Smooth muscle cell (in vitro differentiated cells): ENCODE results near the gene CCSAP. TPM values are rescaled to one million over a fixed set of nuclear protein-coding genes. Genes with fewer than 3 reads are reported as not detected.
A peak's percentile ranks its signal among the peaks of the same experiment; 100 is the strongest.

Source experiments
- DNase-seq: peaks from one replicate; lab custom pipeline; 2025; ENCODE audit not compliant: unreplicated experiment; lab: John Stamatoyannopoulos, UW
- H2AFZ ChIP-seq: fragments of 200-600 bp; sonication (generic); 2 replicates; pipeline ENCODE4 v1.6.0; 2016; ENCODE audit warnings: antibody characterized with exemption, low read depth, mild to moderate bottlenecking
- H3F3A ChIP-seq: fragments of 200-600 bp; sonication (generic); 2 replicates; pipeline ENCODE4 v1.6.0; 2017; ENCODE audit warnings: antibody characterized with exemption, low read depth
- H3K27ac ChIP-seq: fragments of 200-600 bp; sonication (generic); 2 replicates; pipeline ENCODE4 v1.5.1; 2016; ENCODE audit warnings: low read depth, mild to moderate bottlenecking
- H3K27me3 ChIP-seq: fragments of 200-600 bp; sonication (generic); 2 replicates; pipeline ENCODE4 v1.6.1; 2016; ENCODE audit warnings: low read depth, mild to moderate bottlenecking
- H3K36me3 ChIP-seq: fragments of 200-600 bp; sonication (generic); 2 replicates; pipeline ENCODE4 v1.5.1; 2016; ENCODE audit warnings: low read depth
- H3K4me1 ChIP-seq: fragments of 200-600 bp; sonication (generic); 2 replicates; pipeline ENCODE4 v1.5.1; 2016; ENCODE audit warnings: low read depth
- H3K4me2 ChIP-seq: fragments of 200-600 bp; sonication (generic); 2 replicates; pipeline ENCODE4 v1.6.0; 2016; ENCODE audit warnings: mild to moderate bottlenecking
- H3K4me3 ChIP-seq: fragments of 200-600 bp; sonication (generic); 2 replicates; pipeline ENCODE4 v1.5.1; 2016; ENCODE audit warnings: mild to moderate bottlenecking
- H3K79me2 ChIP-seq: fragments of 200-600 bp; sonication (generic); 2 replicates; pipeline ENCODE4 v1.6.0; 2016; ENCODE audit warnings: low read depth, mild to moderate bottlenecking
- H3K9ac ChIP-seq: fragments of 200-600 bp; sonication (generic); 2 replicates; pipeline ENCODE4 v1.6.0; 2016; ENCODE audit warnings: low read depth
- H3K9me3 ChIP-seq: fragments of 200-600 bp; sonication (generic); replicated peaks from 2 replicates; pipeline ENCODE4 v1.5.1; 2016; ENCODE audit warnings: low read depth
- H4K20me1 ChIP-seq: fragments of 200-600 bp; sonication (generic); 2 replicates; pipeline ENCODE4 v1.6.0; 2016; ENCODE audit warnings: low read depth
- CTCF ChIP-seq: fragments of 200-600 bp; sonication (generic); IDR thresholded peaks from 2 replicates; pipeline ENCODE4 v1.5.1; 2017; ENCODE audit warnings: borderline replicate concordance, mild to moderate bottlenecking, antibody characterized with exemption; ENCODE audit not compliant: insufficient read depth, poor library complexity, severe bottlenecking
- WGBS: methylation state at CpG from one replicate; pipeline ENCODE4 v1.1.7; 2016; ENCODE audit warnings: low lambda C conversion rate; 5-methylcytosine and 5-hydroxymethylcytosine counted together
- polyA plus RNA-seq: library from polyadenylated mRNA; unstranded; fragments of >200 nt; fragmentation: Nextera tagmentation; extraction: Ambion mirVana; gene quantifications from 2 replicates; pipeline ENCODE4 v1.2.1, GENCODE V29; 2016
- total RNA-seq: library from RNA; depleted of rRNA; stranded (reverse); fragments of >200 nt; gene quantifications from 2 replicates; pipeline ENCODE4 v1.2.3, GENCODE V29; 2014

CCSAP gene
- total and polyA plus RNA-seq, 2 experiments from 2014 or later = 2.5 to 12.0 TPM

GRCh38 chr1:229344937-229345684 lies 2.3 kb upstream of the CCSAP start:
- Histone ChIP-seq H3K4me2 (no peak overlapping the region), H3K9me3 (no peaks in the 10 kb centered on the region), H3K79me2 (peaks cover 7% of the 10 kb centered on the region), H3F3A (peaks cover 7% of the 10 kb centered on the region), H3K4me3 (no peak overlapping the region), H3K27me3 (peaks cover 3% of the 10 kb centered on the region), H3K27ac (no peak overlapping the region), H4K20me1 (no peaks in the 10 kb centered on the region), H3K36me3 (no peaks in the 10 kb centered on the region), H2AFZ (no peak overlapping the region), H3K4me1 (peaks cover 13% of the 10 kb centered on the region), H3K9ac (no peak overlapping the region)
- no peak for TF ChIP-seq CTCF
- WGBS = 74% methylated on average over 8 of the region's 8 CpGs
- no peak for DNase-seq

GRCh38 chr1:229344139-229344538 lies 1.3 kb upstream of the CCSAP start:
- H3K27me3 ChIP-seq = peaks cover 3% of the 10 kb centered on the region
- no peaks in the 10 kb centered on the region for H3K9me3 ChIP-seq
- H3F3A ChIP-seq = peaks cover 7% of the 10 kb centered on the region
- H3K4me3 ChIP-seq = no peak overlapping the region
- no peak for DNase-seq
- 81% methylated on average over 16 of the region's 16 CpGs for WGBS
- peaks cover 21% of the 10 kb centered on the region for H3K4me1 ChIP-seq
- H3K27ac ChIP-seq = no peak overlapping the region
- no peak overlapping the region for H3K9ac ChIP-seq
- peaks cover 13% of the 10 kb centered on the region for H3K79me2 ChIP-seq
- H4K20me1 ChIP-seq = no peaks in the 10 kb centered on the region
- H3K36me3 ChIP-seq = no peaks in the 10 kb centered on the region
- no peak overlapping the region for H2AFZ ChIP-seq
- no peak for TF ChIP-seq CTCF
- H3K4me2 ChIP-seq = no peak overlapping the region

- peak overlapping the region; percentile 98 for H3K4me2 ChIP-seq
- TF ChIP-seq CTCF = no peak
- peak overlapping the region; percentile 58 for H3K9ac ChIP-seq
- WGBS = under 1% methylated on average over 78 of the region's 103 CpGs
- no peaks in the 10 kb centered on the region for H3K9me3 ChIP-seq
- peaks cover 20% of the 10 kb centered on the region for H3K79me2 ChIP-seq
- peaks cover 21% of the 10 kb centered on the region for H3K4me1 ChIP-seq
- H3K27ac ChIP-seq = no peak overlapping the region
- no peaks in the 10 kb centered on the region for H3K27me3 ChIP-seq
- peak overlapping the region; percentile 76 for H2AFZ ChIP-seq
- peaks cover 3% of the 10 kb centered on the region for H4K20me1 ChIP-seq
- peaks cover 7% of the 10 kb centered on the region for H3F3A ChIP-seq
- H3K4me3 ChIP-seq = peak overlapping the region; percentile 88
- H3K36me3 ChIP-seq = no peaks in the 10 kb centered on the region
- DNase-seq = peak; percentile 56
These were observed 832 bp downstream of the CCSAP start for GRCh38 chr1:229341774-229342655.
